ENCODE results near the gene TMEM145.
A peak's percentile ranks its signal among the peaks of the same experiment; 100 is the strongest.

TMEM145 gene

GRCh38 chr19:42290136-42290522 lies 23.0 kb upstream of the TMEM145 start:
- peaks cover 13% of the 10 kb centered on the region for H3K4me1 Mint-ChIP-seq (ENCODE audit: low read depth)
- peaks cover 14% of the 10 kb centered on the region for H3K36me3 Mint-ChIP-seq (ENCODE audit: low read depth)
- H3K4me3 Mint-ChIP-seq = no peak overlapping the region
- no peaks in the 10 kb centered on the region for H3K9me3 Mint-ChIP-seq
- H3K27ac Mint-ChIP-seq = no peak overlapping the region
- H3K27me3 Mint-ChIP-seq = no peaks in the 10 kb centered on the region

DNA sequence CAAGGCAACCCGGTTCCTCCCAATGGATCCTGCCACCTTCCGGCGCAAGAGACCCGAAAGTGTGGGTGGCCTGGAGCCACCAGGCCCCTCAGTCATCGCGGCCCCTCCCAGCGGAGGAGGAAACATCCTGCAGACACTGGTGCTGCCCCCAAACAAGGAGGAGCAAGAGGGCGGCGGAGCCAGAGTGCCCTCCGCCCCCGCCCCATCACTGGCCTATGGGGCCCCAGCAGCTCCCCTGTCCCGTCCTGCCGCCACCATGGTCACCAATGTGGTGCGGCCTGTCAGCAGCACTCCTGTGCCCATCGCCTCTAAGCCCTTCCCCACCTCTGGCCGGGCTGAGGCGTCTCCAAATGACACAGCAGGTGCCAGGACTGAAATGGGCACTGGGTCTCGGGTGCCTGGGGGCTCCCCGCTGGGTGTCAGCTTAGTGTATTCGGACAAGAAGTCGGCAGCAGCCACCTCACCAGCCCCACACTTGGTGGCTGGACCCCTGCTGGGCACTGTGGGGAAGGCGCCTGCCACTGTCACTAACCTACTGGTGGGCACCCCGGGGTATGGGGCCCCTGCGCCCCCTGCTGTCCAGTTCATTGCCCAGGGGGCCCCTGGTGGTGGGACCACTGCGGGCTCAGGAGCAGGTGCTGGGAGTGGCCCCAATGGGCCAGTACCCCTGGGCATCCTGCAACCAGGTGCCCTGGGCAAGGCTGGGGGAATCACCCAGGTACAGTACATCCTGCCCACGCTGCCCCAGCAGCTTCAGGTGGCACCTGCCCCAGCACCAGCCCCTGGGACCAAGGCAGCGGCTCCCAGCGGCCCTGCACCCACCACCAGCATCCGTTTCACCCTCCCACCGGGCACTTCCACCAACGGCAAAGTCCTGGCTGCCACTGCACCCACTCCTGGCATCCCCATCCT lies 22.3 kb upstream of the TMEM145 start:
- H3K9me3 Mint-ChIP-seq = no peaks in the 10 kb centered on the region
- no peak overlapping the region for H3K4me3 Mint-ChIP-seq
- no peaks in the 10 kb centered on the region for H3K27me3 Mint-ChIP-seq
- no peak overlapping the region for H3K27ac Mint-ChIP-seq
- H3K36me3 Mint-ChIP-seq (ENCODE audit: low read depth) = peaks cover 14% of the 10 kb centered on the region
- H3K4me1 Mint-ChIP-seq (ENCODE audit: low read depth) = peaks cover 6% of the 10 kb centered on the region

DNA sequence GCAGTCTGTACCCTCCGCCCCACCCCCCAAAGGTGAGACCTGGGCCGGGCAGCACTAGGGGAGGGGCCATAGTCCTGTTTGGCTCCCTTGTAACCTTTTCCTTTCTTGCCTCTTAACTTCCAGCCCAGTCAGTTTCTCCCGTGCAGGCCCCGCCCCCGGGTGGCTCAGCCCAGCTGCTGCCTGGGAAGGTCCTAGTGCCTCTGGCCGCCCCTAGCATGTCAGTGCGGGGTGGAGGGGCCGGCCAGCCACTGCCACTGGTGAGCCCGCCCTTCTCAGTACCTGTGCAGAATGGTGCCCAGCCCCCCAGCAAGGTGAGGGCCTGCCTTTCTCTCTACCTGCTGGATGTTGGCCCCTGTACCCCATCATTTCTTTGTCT lies 21.7 kb upstream of the TMEM145 start:
- no peak overlapping the region for H3K4me3 Mint-ChIP-seq
- H3K27me3 Mint-ChIP-seq = no peaks in the 10 kb centered on the region
- no peak overlapping the region for H3K27ac Mint-ChIP-seq
- peaks cover 5% of the 10 kb centered on the region for H3K4me1 Mint-ChIP-seq (ENCODE audit: low read depth)
- no peaks in the 10 kb centered on the region for H3K9me3 Mint-ChIP-seq
- peaks cover 14% of the 10 kb centered on the region for H3K36me3 Mint-ChIP-seq (ENCODE audit: low read depth)

DNA sequence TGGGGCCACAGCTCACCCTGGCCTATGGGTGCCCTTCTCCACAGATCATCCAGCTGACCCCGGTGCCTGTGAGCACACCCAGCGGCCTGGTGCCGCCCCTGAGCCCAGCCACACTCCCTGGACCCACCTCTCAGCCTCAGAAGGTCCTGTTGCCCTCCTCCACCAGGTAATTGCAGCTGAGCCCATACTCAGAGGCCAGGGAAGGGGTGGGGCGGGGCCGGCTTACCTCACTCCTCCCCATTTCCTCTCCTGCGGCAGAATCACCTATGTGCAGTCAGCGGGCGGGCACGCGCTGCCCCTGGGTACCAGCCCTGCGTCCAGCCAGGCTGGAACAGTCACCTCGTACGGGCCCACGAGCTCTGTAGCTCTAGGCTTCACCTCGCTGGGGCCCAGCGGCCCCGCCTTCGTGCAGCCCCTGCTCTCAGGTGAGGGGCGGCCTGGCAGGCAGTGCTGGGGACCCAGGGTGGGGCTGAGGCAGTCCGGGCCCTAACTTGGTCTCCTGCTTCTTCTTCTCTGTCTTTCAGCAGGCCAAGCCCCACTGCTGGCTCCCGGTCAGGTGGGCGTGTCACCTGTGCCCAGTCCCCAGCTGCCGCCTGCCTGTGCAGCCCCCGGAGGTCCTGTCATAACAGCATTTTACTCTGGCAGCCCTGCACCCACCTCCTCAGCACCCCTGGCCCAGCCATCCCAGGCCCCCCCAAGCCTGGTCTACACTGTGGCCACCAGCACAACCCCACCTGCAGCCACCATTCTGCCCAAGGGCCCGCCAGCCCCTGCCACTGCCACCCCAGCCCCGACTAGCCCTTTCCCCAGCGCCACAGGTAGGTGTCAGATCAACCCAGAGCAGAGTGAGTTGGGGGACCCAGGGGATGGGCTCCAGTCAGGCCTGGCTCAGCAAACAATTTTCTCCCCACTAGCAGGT lies 20.8 kb upstream of the TMEM145 start:
- Mint-ChIP-seq H3K9me3 (no peaks in the 10 kb centered on the region), H3K4me3 (no peak overlapping the region), H3K36me3 (ENCODE audit: low read depth) (peaks cover 19% of the 10 kb centered on the region), H3K4me1 (ENCODE audit: low read depth) (peaks cover 5% of the 10 kb centered on the region), H3K27ac (no peak overlapping the region), H3K27me3 (no peaks in the 10 kb centered on the region)

GRCh38 chr19:42292963-42293362 lies 20.1 kb upstream of the TMEM145 start:
- Mint-ChIP-seq H3K4me1 (ENCODE audit: low read depth) (peaks cover 5% of the 10 kb centered on the region), H3K36me3 (ENCODE audit: low read depth) (peaks cover 19% of the 10 kb centered on the region), H3K27ac (no peak overlapping the region), H3K9me3 (no peaks in the 10 kb centered on the region), H3K27me3 (no peaks in the 10 kb centered on the region), H3K4me3 (no peak overlapping the region)

GRCh38 chr19:42293540-42293939 lies 19.6 kb upstream of the TMEM145 start:
- H3K36me3 Mint-ChIP-seq (ENCODE audit: low read depth) = peaks cover 19% of the 10 kb centered on the region
- no peak overlapping the region for H3K27ac Mint-ChIP-seq
- H3K4me3 Mint-ChIP-seq = no peak overlapping the region
- H3K4me1 Mint-ChIP-seq (ENCODE audit: low read depth) = peaks cover 5% of the 10 kb centered on the region
- no peaks in the 10 kb centered on the region for H3K27me3 Mint-ChIP-seq
- no peaks in the 10 kb centered on the region for H3K9me3 Mint-ChIP-seq

DNA sequence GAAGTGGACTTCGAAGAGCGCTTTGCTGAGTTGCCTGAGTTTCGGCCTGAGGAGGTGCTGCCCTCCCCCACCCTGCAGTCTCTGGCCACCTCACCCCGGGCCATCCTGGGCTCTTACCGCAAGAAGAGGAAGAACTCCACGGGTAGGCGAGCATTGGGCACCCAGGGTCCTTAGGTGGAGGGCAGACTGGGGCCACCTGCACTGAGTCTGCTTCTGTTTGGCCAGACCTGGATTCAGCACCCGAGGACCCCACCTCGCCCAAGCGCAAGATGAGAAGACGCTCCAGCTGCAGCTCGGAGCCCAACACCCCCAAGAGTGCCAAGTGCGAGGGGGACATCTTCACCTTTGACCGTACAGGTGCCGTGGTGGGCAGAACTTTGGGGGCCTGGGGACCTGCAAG lies 19.2 kb upstream of the TMEM145 start:
- peaks cover 19% of the 10 kb centered on the region for H3K36me3 Mint-ChIP-seq (ENCODE audit: low read depth)
- no peaks in the 10 kb centered on the region for H3K27me3 Mint-ChIP-seq
- H3K9me3 Mint-ChIP-seq = no peaks in the 10 kb centered on the region
- no peak overlapping the region for H3K4me3 Mint-ChIP-seq
- peaks cover 5% of the 10 kb centered on the region for H3K4me1 Mint-ChIP-seq (ENCODE audit: low read depth)
- H3K27ac Mint-ChIP-seq = no peak overlapping the region

- Mint-ChIP-seq H3K4me3 (no peak overlapping the region), H3K27me3 (no peaks in the 10 kb centered on the region), H3K27ac (no peak overlapping the region)
Measured at GRCh38 chr19:42294471-42295137, 18.5 kb upstream of the TMEM145 start.

GRCh38 chr19:42295342-42295741 lies 17.8 kb upstream of the TMEM145 start:
- no peaks in the 10 kb centered on the region for H3K9me3 Mint-ChIP-seq
- H3K27me3 Mint-ChIP-seq = no peaks in the 10 kb centered on the region
- H3K4me1 Mint-ChIP-seq (ENCODE audit: low read depth) = peaks cover 5% of the 10 kb centered on the region
- no peak overlapping the region for H3K4me3 Mint-ChIP-seq
- peaks cover 15% of the 10 kb centered on the region for H3K36me3 Mint-ChIP-seq (ENCODE audit: low read depth)
- no peak overlapping the region for H3K27ac Mint-ChIP-seq

More at GRCh38 chr19:42294471-42295137, 18.5 kb upstream of the TMEM145 start:
- peaks cover 5% of the 10 kb centered on the region for H3K4me1 Mint-ChIP-seq (ENCODE audit: low read depth)
- H3K36me3 Mint-ChIP-seq (ENCODE audit: low read depth) = peaks cover 18% of the 10 kb centered on the region
- H3K9me3 Mint-ChIP-seq = no peaks in the 10 kb centered on the region

GRCh38 chr19:42295831-42296525 lies 17.1 kb upstream of the TMEM145 start:
- Mint-ChIP-seq H3K36me3 (ENCODE audit: low read depth) (peaks cover 15% of the 10 kb centered on the region), H3K9me3 (no peaks in the 10 kb centered on the region), H3K4me1 (ENCODE audit: low read depth) (peaks cover 5% of the 10 kb centered on the region), H3K4me3 (no peak overlapping the region), H3K27ac (no peak overlapping the region), H3K27me3 (no peaks in the 10 kb centered on the region)

DNA sequence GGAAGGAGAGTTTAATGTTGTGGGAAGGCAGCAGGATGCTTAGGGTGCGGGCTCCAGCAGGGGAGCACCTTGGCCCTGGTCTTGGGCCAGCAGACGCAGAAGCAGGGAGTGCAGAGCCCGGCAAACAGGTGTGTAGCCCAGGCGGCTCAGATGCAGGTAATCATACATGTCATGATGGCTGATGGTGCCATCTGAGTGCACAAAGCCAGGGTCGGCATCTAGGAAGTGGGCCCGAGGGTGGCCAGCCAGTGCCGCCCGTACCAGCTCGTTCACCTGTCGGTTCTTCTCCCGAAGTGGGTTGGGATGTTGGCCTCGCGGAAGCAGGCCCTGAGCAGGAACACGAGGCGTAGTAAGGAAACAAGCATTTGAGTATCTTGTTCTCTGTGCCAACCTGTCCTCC lies 16.1 kb upstream of the TMEM145 start:
- no peak overlapping the region for H3K4me3 Mint-ChIP-seq
- no peaks in the 10 kb centered on the region for H3K9me3 Mint-ChIP-seq
- H3K36me3 Mint-ChIP-seq (ENCODE audit: low read depth) = peaks cover 15% of the 10 kb centered on the region
- no peaks in the 10 kb centered on the region for H3K27me3 Mint-ChIP-seq
- peaks cover 15% of the 10 kb centered on the region for H3K4me1 Mint-ChIP-seq (ENCODE audit: low read depth)
- H3K27ac Mint-ChIP-seq = no peak overlapping the region

GRCh38 chr19:42301646-42302203 lies 11.4 kb upstream of the TMEM145 start, which contains the start of gene PRR19:
Gene PRR19 (plus strand): TSS chr19:42302132. CDS start chr19:42309585, 7,453 bp downstream.
- Mint-ChIP-seq H3K27me3 (no peaks in the 10 kb centered on the region), H3K27ac (peak within 1 kb of the TSS; percentile 76)

DNA sequence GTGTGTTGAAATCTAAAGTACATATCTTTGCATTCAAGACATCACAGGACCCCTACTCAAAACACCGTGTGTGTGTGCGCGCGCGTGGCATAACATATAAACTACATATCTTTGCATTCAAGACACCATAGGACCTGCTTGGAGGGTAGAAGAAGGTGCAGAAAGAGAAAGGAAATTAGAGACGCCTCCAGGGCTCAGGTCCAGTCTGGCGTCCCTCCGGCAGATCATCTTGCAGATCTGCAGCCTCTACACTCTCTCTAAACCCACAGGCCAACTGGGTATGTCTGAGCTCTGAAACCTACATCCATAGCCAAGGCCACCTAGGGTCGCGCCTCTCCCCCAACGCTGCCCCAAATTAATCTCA lies 10.0 kb upstream of the TMEM145 start:
- Mint-ChIP-seq H3K9me3 (no peaks in the 10 kb centered on the region), H3K4me1 (ENCODE audit: low read depth) (peaks cover 25% of the 10 kb centered on the region), H3K4me3 (peak overlapping the region; percentile 87), H3K27ac (peak overlapping the region; percentile 76), H3K27me3 (no peaks in the 10 kb centered on the region), H3K36me3 (ENCODE audit: low read depth) (no peaks in the 10 kb centered on the region)

More at GRCh38 chr19:42301646-42302203, 11.4 kb upstream of the TMEM145 start, which contains the start of gene PRR19:
- Mint-ChIP-seq H3K4me3 (peak within 1 kb of the TSS; percentile 87), H3K4me1 (ENCODE audit: low read depth) (peaks cover 25% of the 10 kb centered on the region), H3K36me3 (ENCODE audit: low read depth) (peaks cover 3% of the 10 kb centered on the region), H3K9me3 (no peaks in the 10 kb centered on the region)

DNA sequence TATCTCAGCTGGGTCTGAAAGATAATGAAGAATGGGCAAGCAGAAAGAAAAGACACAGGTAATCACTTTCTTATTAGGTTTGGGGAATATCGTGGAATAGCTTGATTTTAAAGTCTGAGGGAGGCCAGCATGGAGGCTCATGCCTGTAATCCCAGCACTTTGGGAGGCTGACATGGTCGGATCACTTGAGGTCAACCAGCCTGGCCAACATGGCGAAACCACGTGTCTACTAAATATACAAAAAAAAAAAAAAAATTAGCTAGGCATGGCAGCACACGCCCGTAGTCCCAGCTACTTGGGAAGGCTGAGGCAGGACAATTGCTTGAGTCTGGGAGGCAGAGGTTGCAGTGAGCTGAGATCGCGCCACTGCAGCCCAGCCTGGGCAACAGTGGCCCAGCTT lies 9.2 kb upstream of the TMEM145 start:
- H3K27ac Mint-ChIP-seq = no peak overlapping the region
- H3K4me1 Mint-ChIP-seq (ENCODE audit: low read depth) = peaks cover 25% of the 10 kb centered on the region
- no peaks in the 10 kb centered on the region for H3K27me3 Mint-ChIP-seq
- H3K4me3 Mint-ChIP-seq = peak overlapping the region; percentile 87
- H3K9me3 Mint-ChIP-seq = no peaks in the 10 kb centered on the region
- no peaks in the 10 kb centered on the region for H3K36me3 Mint-ChIP-seq (ENCODE audit: low read depth)

Measured in stimulated activated naive CD8-positive, alpha-beta T cell treated with anti-CD3 and anti-CD28 coated beads, Interleukin-15, Interleukin-2, amounts not matched to agents 100 ng/mL and 50 ng/mL, for 24 hours (primary cell).